Measurements from ENCODE around the gene PKMYT1. TPM values are rescaled to one million over a fixed set of nuclear protein-coding genes. Genes with fewer than 3 reads are reported as not detected.
A peak's percentile ranks its signal among the peaks of the same experiment; 100 is the strongest.

Gene PKMYT1
- total and polyA plus RNA-seq, 2 experiments from 2014 or later, result 90.9 to 100 TPM

GRCh38 chr16:2954656-2955381, 25.4 kb downstream of the PKMYT1 start:
- Histone ChIP-seq H3F3A (replicated peaks; ENCODE audit: low read depth) (0 out of 2 replicates have a peak, but pooled peaks cover 9% of the 10 kb centered on the region), H2AFZ (no peak overlapping the region), H3K36me3 (ENCODE audit: insufficient read depth) (no peaks in the 10 kb centered on the region), H3K79me2 (replicated peaks; ENCODE audit: insufficient read depth) (no peaks in the 10 kb centered on the region), H3K4me3 (no peak overlapping the region), H3K4me2 (peak overlapping the region; percentile 51), H3K27ac (ENCODE audit: low read depth) (no peak overlapping the region), H3K9me2 (ENCODE audit: insufficient read depth) (no peaks in the 10 kb centered on the region), H3K4me1 (ENCODE audit: insufficient read depth) (peaks cover 20% of the 10 kb centered on the region; the same call in 1 of the 2 replicates), H3K27me3 (ENCODE audit: insufficient read depth) (no peaks in the 10 kb centered on the region), H4K20me1 (replicated peaks; ENCODE audit: insufficient read depth) (no peaks in the 10 kb centered on the region)
- H3K4me1 Mint-ChIP-seq, result peaks cover 22% of the 10 kb centered on the region
- DNase-seq (ENCODE audit: low spot score), result no peak
- no peaks in the 10 kb centered on the region for H3K36me3 Mint-ChIP-seq (ENCODE audit: low read depth)
- no peaks in the 10 kb centered on the region for H3K9me3 Mint-ChIP-seq
- TF ChIP-seq ZNF114 (CRISPR knock-in tag; IDR thresholded peaks at IDR 0.05) (no peak), ETS1 (IDR thresholded peaks at IDR 0.05) (no peak), ZNF331 (CRISPR knock-in tag; IDR thresholded peaks at IDR 0.05; ENCODE audit: low read depth) (no peak), POLR2AphosphoS5 (IDR thresholded peaks at IDR 0.05; ENCODE audit: low read depth) (no peak), CREB1 (CRISPR knock-in tag; IDR thresholded peaks at IDR 0.05; ENCODE audit: low read depth) (no peak), STAT1 (IDR thresholded peaks at IDR 0.05; ENCODE audit: unreplicated experiment) (no peak), ZNF462 (CRISPR knock-in tag; IDR thresholded peaks at IDR 0.05) (no peak), JUNB (IDR thresholded peaks at IDR 0.05; ENCODE audit: unreplicated experiment) (no peak), EZH2 (IDR thresholded peaks at IDR 0.05; ENCODE audit: low read depth, unreplicated experiment) (no peak), NANOG (IDR thresholded peaks at IDR 0.05; ENCODE audit: borderline replicate concordance) (no peak), CTCF (conservative IDR thresholded peaks at IDR 0.05; ENCODE audit: low read depth in 2 of 2) (no peak), REST (IDR thresholded peaks at IDR 0.05; ENCODE audit: unreplicated experiment) (no peak), EZH2phosphoT487 (IDR thresholded peaks at IDR 0.05; ENCODE audit: unreplicated experiment) (no peak)
- peaks cover 13% of the 10 kb centered on the region for H3K27me3 Mint-ChIP-seq (ENCODE audit: insufficient read depth, low read depth, poor library complexity)
- peak; percentile 11 for ATAC-seq
- H3K4me3 Mint-ChIP-seq, result no peak overlapping the region
- no peak overlapping the region for H3K27ac Mint-ChIP-seq

Measured in GM23338 (cell line).